Natural killer cell (primary cell): ENCODE results near the gene MEOX1. TPM values are rescaled to one million over a fixed set of nuclear protein-coding genes. Genes with fewer than 3 reads are reported as not detected.

Experiments
- ATAC-seq, 3 donors: fragments of 150-1000 bp in 2 of 3; fragments of 200-7000 bp in 1 of 3; cut with Tn5 transposase; 1 replicate in 1 of 3; 2 replicates in 2 of 3; pipeline ENCODE4 v1.10.0; 2021; ENCODE audit warnings: mild to moderate bottlenecking in 2 of 3, moderate library complexity in 2 of 3
- DNase-seq, 2 donors: peaks; one replicate each; pipeline versions ENCODE4 v3.0.0 to v3.0.0-alpha.2; 2013 to 2021; ENCODE audit warnings: mixed read lengths in 1 of 2
- H3K27ac ChIP-seq: one replicate; pipeline ENCODE4 v1.5.1; 2013; ENCODE audit warnings: mild to moderate bottlenecking, low read length
- H3K27me3 ChIP-seq: one replicate; pipeline ENCODE4 v1.6.1; 2013; ENCODE audit warnings: low read length; ENCODE audit not compliant: control insufficient read depth, insufficient read depth
- H3K36me3 ChIP-seq: one replicate; pipeline ENCODE4 v1.6.1; 2013; ENCODE audit warnings: low read length; ENCODE audit not compliant: control insufficient read depth, insufficient read depth
- H3K4me1 ChIP-seq: one replicate; pipeline ENCODE4 v1.6.1; 2013; ENCODE audit warnings: low read length; ENCODE audit not compliant: control insufficient read depth, insufficient read depth
- H3K4me3 ChIP-seq: one replicate; pipeline ENCODE4 v1.5.1; 2013; ENCODE audit warnings: low read length
- H3K9me3 ChIP-seq: one replicate; pipeline ENCODE4 v1.6.1; 2013; ENCODE audit warnings: low read length; ENCODE audit not compliant: control insufficient read depth, insufficient read depth
- H3K27ac Mint-ChIP-seq, 2 donors: one replicate each; pipeline ENCODE4 v1.8.0; 2022; ENCODE audit warnings: mild to moderate bottlenecking in 2 of 2, mixed read lengths in 2 of 2, moderate library complexity in 1 of 2
- H3K27me3 Mint-ChIP-seq, 2 donors: one replicate each; pipeline ENCODE4 v1.8.0; 2022; ENCODE audit warnings: low read depth in 2 of 2, mixed read lengths in 2 of 2
- H3K36me3 Mint-ChIP-seq: one replicate; pipeline ENCODE4 v1.8.0; 2022; ENCODE audit warnings: mixed read lengths
- H3K4me1 Mint-ChIP-seq, 2 donors: one replicate each; pipeline ENCODE4 v1.8.0; 2022; ENCODE audit warnings: mixed read lengths in 2 of 2
- H3K4me3 Mint-ChIP-seq: one replicate; pipeline ENCODE4 v1.8.0; 2022; ENCODE audit warnings: mild to moderate bottlenecking, moderate library complexity, mixed read lengths
- H3K9me3 Mint-ChIP-seq, 2 donors: one replicate each; pipeline ENCODE4 v1.8.0; 2022; ENCODE audit warnings: mixed read lengths in 2 of 2
- CTCF ChIP-seq: fragments of 200-600 bp; IDR thresholded peaks from one replicate; pipeline ENCODE4 v1.8.0; 2022; ENCODE audit warnings: antibody characterized with exemption
- WGBS: methylation state at CpG from one replicate; pipeline ENCODE4 v1.1.7; 2013; ENCODE audit warnings: missing lambda C conversion rate; ENCODE audit not compliant: insufficient coverage; 5-methylcytosine and 5-hydroxymethylcytosine counted together
- intact Hi-C: fragments of 100-400 bp; cut with micrococcal nuclease; formaldehyde crosslinking; loops from one replicate; pipeline ENCODE4 v1.14.2; 2022
- total RNA-seq, 4 donors: library from RNA; stranded (reverse); fragments of 120-200 nt in 1 of 4; gene quantifications; one replicate each; pipeline versions ENCODE4 v1.2.3 to v1.2.4, GENCODE V29; 2013 to 2022

Gene MEOX1
- total RNA-seq, 3 donors from 2014 or later (not counting 1 experiment from before 2014, with no cell fraction given) = 0.18 TPM; not detected in 2

DNA sequence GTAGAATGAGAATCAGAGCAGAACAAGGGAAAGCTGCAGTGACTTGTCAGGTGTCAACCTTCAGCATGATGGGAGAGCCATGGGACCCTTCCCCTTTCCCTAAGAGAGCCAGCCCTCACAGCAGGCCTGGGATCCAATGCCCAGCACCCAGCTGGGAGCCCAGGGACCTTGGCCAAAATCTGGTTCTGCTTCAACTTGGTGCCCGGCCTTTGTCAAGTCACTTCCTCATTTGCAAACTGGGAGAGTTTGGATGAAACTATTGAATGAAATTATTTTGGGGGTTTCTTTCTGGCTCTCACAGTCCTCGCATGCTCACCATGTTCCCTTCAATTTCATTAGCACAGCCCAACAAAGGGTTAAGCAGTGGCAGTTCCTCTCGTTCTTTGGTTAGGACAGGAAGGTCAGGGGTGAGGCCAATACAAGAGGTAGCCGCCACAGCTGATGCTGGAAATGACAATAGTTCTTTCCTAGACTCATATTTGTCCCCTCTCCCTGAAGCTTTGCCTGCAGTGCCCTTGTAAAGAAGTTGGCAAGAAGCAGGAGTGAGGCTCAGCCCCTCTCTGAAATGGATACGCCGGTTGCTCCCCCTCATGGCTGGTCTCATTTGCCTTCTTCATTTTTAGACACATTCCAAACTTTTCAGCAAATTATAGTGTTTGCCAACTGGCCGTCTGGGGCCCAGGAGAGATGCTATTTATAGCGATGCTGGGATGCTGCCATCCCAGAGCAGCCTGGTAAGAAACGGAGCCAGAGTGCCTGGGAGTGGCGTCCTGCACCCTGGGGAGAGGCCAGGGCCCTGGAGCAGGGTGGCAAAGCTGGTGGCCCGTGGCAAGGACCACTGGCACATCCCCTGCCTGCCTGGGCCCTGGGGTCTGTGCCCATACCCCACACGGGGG is 34.5 kb upstream of the MEOX1 start:
- Mint-ChIP-seq H3K36me3 (no peaks in the 10 kb centered on the region), H3K4me3 (no peak overlapping the region), H3K27ac (no peak overlapping the region), H3K9me3 (peaks cover 0 to 3% of the 10 kb centered on the region in 2 donors), H3K27me3 (peaks cover 41% of the 10 kb centered on the region in 2 donors), H3K4me1 (peaks cover 23% of the 10 kb centered on the region in 2 donors)
- 74% methylated on average over 12 of the region's 12 CpGs for WGBS
- Histone ChIP-seq H3K9me3 (no peaks in the 10 kb centered on the region), H3K36me3 (no peaks in the 10 kb centered on the region), H3K4me3 (no peak overlapping the region), H3K27me3 (peaks cover 17% of the 10 kb centered on the region), H3K4me1 (peaks cover 24% of the 10 kb centered on the region), H3K27ac (no peak overlapping the region)
- DNase-seq = no peak
- no peak for ATAC-seq
- intact Hi-C loops = no loop called here
- no peak for TF ChIP-seq CTCF

DNA sequence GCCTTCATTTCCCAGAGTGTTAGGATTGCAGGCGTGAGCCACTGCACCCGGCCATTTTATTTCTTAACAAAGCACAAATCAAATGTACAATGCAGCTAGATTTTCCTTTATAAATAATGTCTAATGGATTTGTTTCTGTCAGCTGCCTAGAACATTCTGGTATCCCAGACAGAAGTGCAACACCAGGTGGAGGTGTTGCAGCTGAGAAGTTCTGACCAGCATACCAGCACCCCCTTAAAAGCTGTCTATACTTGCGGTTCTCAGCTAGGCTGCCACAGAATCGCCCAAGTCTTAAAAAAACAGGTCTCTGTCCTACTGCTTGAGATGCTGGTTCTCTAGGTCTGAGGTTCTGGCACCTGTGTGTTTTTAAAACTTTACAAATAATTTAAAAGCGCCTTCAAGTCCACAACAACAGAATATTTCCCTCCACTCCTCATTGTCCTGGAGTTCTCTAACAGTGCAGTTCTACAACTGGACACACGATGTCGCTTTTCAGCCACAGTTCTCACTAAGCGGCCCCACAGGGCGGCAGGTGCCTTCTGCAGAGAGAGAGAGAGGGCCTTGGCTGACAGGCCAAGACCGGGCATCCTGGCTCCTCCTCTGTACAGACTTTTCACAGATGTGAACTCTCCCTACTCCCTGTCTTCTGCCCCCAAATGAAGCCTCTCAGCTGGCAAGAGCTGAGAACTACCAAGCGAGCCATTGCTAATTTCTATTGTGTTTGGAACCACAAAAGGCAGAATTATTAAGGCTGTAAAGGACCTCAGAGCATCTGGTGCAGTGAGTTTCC is 32.6 kb upstream of the MEOX1 start:
- Mint-ChIP-seq H3K27ac (no peak overlapping the region), H3K9me3 (peaks cover 0 to 3% of the 10 kb centered on the region in 2 donors), H3K4me3 (no peak overlapping the region), H3K27me3 (peaks cover 34 to 36% of the 10 kb centered on the region in 2 donors), H3K4me1 (peaks cover 5 to 6% of the 10 kb centered on the region in 2 donors), H3K36me3 (no peaks in the 10 kb centered on the region)
- Histone ChIP-seq H3K4me3 (no peak overlapping the region), H3K9me3 (no peaks in the 10 kb centered on the region), H3K27me3 (peaks cover 10% of the 10 kb centered on the region), H3K4me1 (peaks cover 5% of the 10 kb centered on the region), H3K36me3 (no peaks in the 10 kb centered on the region), H3K27ac (no peak overlapping the region)
- peak; percentile 82 to 100 (median 99) for ATAC-seq
- WGBS = 38% methylated on average over 11 of the region's 11 CpGs
- TF ChIP-seq CTCF = peak; percentile 92
- peak; percentile 61 to 89 for DNase-seq
- intact Hi-C loops = loop anchor here (1.0 kb wide), 3 partner anchors 66 to 152 kb away; no protein-coding TSS in a partner anchor

- Histone ChIP-seq H3K4me1 (no peaks in the 10 kb centered on the region), H3K36me3 (no peaks in the 10 kb centered on the region), H3K9me3 (no peaks in the 10 kb centered on the region), H3K4me3 (no peak overlapping the region), H3K27ac (no peak overlapping the region), H3K27me3 (peaks cover 3% of the 10 kb centered on the region)
- Mint-ChIP-seq H3K4me1 (no peaks in the 10 kb centered on the region), H3K9me3 (no peaks in the 10 kb centered on the region), H3K4me3 (no peak overlapping the region), H3K27me3 (peaks cover 12 to 16% of the 10 kb centered on the region in 2 donors), H3K36me3 (no peaks in the 10 kb centered on the region), H3K27ac (no peak overlapping the region)
- DNase-seq (no peak), ATAC-seq (no peak)
- intact Hi-C loops = no loop called here
- 90% methylated on average over 5 of the region's 6 CpGs for WGBS
- TF ChIP-seq CTCF = no peak
Observed at GRCh38 chr17:43691317-43691693, 29.6 kb upstream of the MEOX1 start.
